H1 (cell line): ENCODE measurements around the gene ADIPOQ. TPM values are rescaled to one million over a fixed set of nuclear protein-coding genes. Genes with fewer than 3 reads are reported as not detected.

Source experiments
- ASH2L ChIP-seq: fragments of 200-600, 300-600 bp; sonication (generic); IDR thresholded peaks from one replicate; pipeline ENCODE4 v1.7.1; 2017; ENCODE audit warnings: low read length
- CBX8 ChIP-seq: fragments of 300-800, 300-1000 bp; sonication (generic); IDR thresholded peaks from 2 replicates; pipeline ENCODE4 v1.7.1; 2016; ENCODE audit warnings: low read depth, low read length, borderline replicate concordance
- CEBPB ChIP-seq: IDR thresholded peaks from 2 replicates; pipeline ENCODE4 v1.6.1; 2012; ENCODE audit warnings: low read depth, low read length
- CTCF ChIP-seq, 3 experiments: IDR thresholded peaks; 1 replicate in 2 of 3; 2 replicates in 1 of 3; pipeline versions ENCODE4 v1.5.1 to v1.6.1; 2011; ENCODE audit warnings: low read length in 3 of 3, mild to moderate bottlenecking in 3 of 3, inconsistent platforms in 2 of 3, low read depth in 1 of 3, moderate library complexity in 1 of 3; ENCODE audit not compliant: insufficient read depth in 1 of 3; ENCODE audit errors: control extremely low read depth in 1 of 3
- EP300 ChIP-seq, 2 experiments: IDR thresholded peaks; 1 replicate in 1 of 2; 2 replicates in 1 of 2; pipeline ENCODE4 v1.6.1; 2011 to 2012; ENCODE audit warnings: low read depth in 2 of 2, low read length in 2 of 2, mild to moderate bottlenecking in 2 of 2, borderline replicate concordance in 1 of 2, inconsistent platforms in 1 of 2, moderate library complexity in 1 of 2
- EZH2 ChIP-seq: fragments of 200-600 bp; sonication (generic); IDR thresholded peaks from 2 replicates; pipeline ENCODE4 v1.7.1; 2012; ENCODE audit warnings: low read depth, mild to moderate bottlenecking, moderate library complexity, low read length, inconsistent platforms; ENCODE audit not compliant: severe bottlenecking
- HDAC6 ChIP-seq: IDR thresholded peaks from one replicate; pipeline ENCODE4 v1.7.1; 2012; ENCODE audit warnings: low read depth, mild to moderate bottlenecking, inconsistent platforms, low read length, moderate library complexity
- KDM5A ChIP-seq: fragments of 200-600 bp; IDR thresholded peaks from 2 replicates; pipeline ENCODE4 v1.7.1; 2012; ENCODE audit warnings: mild to moderate bottlenecking, low read length, inconsistent platforms, mixed read lengths
- MAFK ChIP-seq: IDR thresholded peaks from 2 replicates; pipeline ENCODE4 v1.6.1; 2012; ENCODE audit warnings: low read depth, mild to moderate bottlenecking, improper control_type of control experiment, low read length
- NANOG ChIP-seq: IDR thresholded peaks from 2 replicates; pipeline ENCODE4 v1.6.1; 2011; ENCODE audit warnings: low read length, low read depth, mild to moderate bottlenecking, inconsistent platforms; ENCODE audit not compliant: insufficient read depth, poor library complexity, severe bottlenecking
- NRF1 ChIP-seq: IDR thresholded peaks from 2 replicates; pipeline ENCODE4 v1.6.1; 2011; ENCODE audit warnings: mild to moderate bottlenecking, low read depth, low read length, improper control_type of control experiment
- POU5F1 ChIP-seq: IDR thresholded peaks from 2 replicates; pipeline ENCODE4 v1.6.1; 2011; ENCODE audit warnings: low read depth, mild to moderate bottlenecking, low read length, moderate library complexity
- RAD21 ChIP-seq, 2 experiments: IDR thresholded peaks in 1 of 2; conservative IDR thresholded peaks in 1 of 2; 2 replicates each; pipeline ENCODE4 v1.6.1; 2011; ENCODE audit warnings: low read depth in 2 of 2, low read length in 2 of 2, improper control_type of control experiment in 1 of 2, inconsistent platforms in 1 of 2, mild to moderate bottlenecking in 1 of 2, moderate library complexity in 1 of 2
- SUZ12 ChIP-seq: fragments of 200-600 bp; sonication (generic); IDR thresholded peaks from 2 replicates; pipeline ENCODE4 v1.6.1; 2012; ENCODE audit warnings: mild to moderate bottlenecking, inconsistent platforms, low read length, moderate library complexity, mixed read lengths
- TAF1 ChIP-seq: IDR thresholded peaks from 2 replicates; pipeline ENCODE4 v1.6.1; 2011; ENCODE audit warnings: mild to moderate bottlenecking, low read depth, low read length
- TBP ChIP-seq: IDR thresholded peaks from 2 replicates; pipeline ENCODE4 v1.6.1; 2011; ENCODE audit warnings: low read depth, low read length, improper control_type of control experiment
- TEAD4 ChIP-seq: IDR thresholded peaks from 2 replicates; pipeline ENCODE4 v1.6.1; 2012; ENCODE audit warnings: low read depth, low read length, inconsistent platforms, mixed read lengths
- polyA plus RNA-seq, 7 experiments: library from polyadenylated mRNA; depleted of rRNA in 3 of 7; stranded (reverse) in 5 of 7; unstranded in 2 of 7; fragments of >200 nt in 5 of 7; fragments of 200-250 nt in 2 of 7; gene quantifications; 1 replicate in 5 of 7; 2 replicates in 1 of 7; 4 replicates in 1 of 7; pipeline versions ENCODE4 v1.2.1 to v1.2.3, GENCODE V29; 2011 to 2013; ENCODE audit warnings: missing spikeins in 2 of 7, mixed read lengths in 2 of 7
- total RNA-seq: library from RNA; stranded (reverse); fragmentation: NEBNext Ultra II Directional; extraction: Animal tissue kit (Norgen Biotek cat#: 25700); gene quantifications from 2 replicates; pipeline ENCODE4 v1.2.1, GENCODE V29; 2021

Gene ADIPOQ
- total and polyA plus RNA-seq, 2 of the 8 experiments (the other 6 are each of a cell fraction or from before 2014, with no cell fraction given) = not detected

GRCh38 chr3:186806089-186807055 is 36.1 kb upstream of the ADIPOQ start, which contains the start of gene RFC4 (continued):
- TF ChIP-seq TAF1 = peak; percentile 93
- peak; percentile 93 for TF ChIP-seq ASH2L
- no peak for TF ChIP-seq EZH2
- TF ChIP-seq MAFK = no peak
- TF ChIP-seq POU5F1 = no peak
- no peak for TF ChIP-seq TEAD4
- TF ChIP-seq HDAC6 = no peak
- no peak; a peak in 1 of 3 replicates for TF ChIP-seq EP300 (IDR thresholded peaks at IDR 0.05; ENCODE audit: borderline replicate concordance in 1 of 2, low read depth in 2 of 2, low read length in 2 of 2)
- no peak for TF ChIP-seq CBX8
- no peak for TF ChIP-seq NANOG
- no peak for TF ChIP-seq CEBPB
- TF ChIP-seq NRF1 = no peak
- peak; percentile 71; the same call in 1 of the 2 replicates for TF ChIP-seq KDM5A
- peak; percentile 0 to 1; a peak in 1 of 4 replicates for TF ChIP-seq RAD21 (IDR thresholded peaks at IDR 0.05 in 1 of 2, conservative IDR thresholded peaks at IDR 0.05 in 1 of 2; ENCODE audit: low read depth in 2 of 2, low read length in 2 of 2)
- peak; percentile 83 for TF ChIP-seq TBP
- TF ChIP-seq SUZ12 = no peak
- TF ChIP-seq CTCF (IDR thresholded peaks at IDR 0.05; ENCODE audit: control extremely low read depth in 1 of 3, insufficient read depth in 1 of 3, low read depth in 1 of 3, low read length in 3 of 3) = no peak
